RKO (cell line): Measurements from ENCODE around the gene SNAPC4.

Source experiments
- DNase-seq: peaks from one replicate; pipeline ENCODE4 v3.0.0-alpha.2; 2016; ENCODE audit warnings: low spot score

Gene SNAPC4, protein sequence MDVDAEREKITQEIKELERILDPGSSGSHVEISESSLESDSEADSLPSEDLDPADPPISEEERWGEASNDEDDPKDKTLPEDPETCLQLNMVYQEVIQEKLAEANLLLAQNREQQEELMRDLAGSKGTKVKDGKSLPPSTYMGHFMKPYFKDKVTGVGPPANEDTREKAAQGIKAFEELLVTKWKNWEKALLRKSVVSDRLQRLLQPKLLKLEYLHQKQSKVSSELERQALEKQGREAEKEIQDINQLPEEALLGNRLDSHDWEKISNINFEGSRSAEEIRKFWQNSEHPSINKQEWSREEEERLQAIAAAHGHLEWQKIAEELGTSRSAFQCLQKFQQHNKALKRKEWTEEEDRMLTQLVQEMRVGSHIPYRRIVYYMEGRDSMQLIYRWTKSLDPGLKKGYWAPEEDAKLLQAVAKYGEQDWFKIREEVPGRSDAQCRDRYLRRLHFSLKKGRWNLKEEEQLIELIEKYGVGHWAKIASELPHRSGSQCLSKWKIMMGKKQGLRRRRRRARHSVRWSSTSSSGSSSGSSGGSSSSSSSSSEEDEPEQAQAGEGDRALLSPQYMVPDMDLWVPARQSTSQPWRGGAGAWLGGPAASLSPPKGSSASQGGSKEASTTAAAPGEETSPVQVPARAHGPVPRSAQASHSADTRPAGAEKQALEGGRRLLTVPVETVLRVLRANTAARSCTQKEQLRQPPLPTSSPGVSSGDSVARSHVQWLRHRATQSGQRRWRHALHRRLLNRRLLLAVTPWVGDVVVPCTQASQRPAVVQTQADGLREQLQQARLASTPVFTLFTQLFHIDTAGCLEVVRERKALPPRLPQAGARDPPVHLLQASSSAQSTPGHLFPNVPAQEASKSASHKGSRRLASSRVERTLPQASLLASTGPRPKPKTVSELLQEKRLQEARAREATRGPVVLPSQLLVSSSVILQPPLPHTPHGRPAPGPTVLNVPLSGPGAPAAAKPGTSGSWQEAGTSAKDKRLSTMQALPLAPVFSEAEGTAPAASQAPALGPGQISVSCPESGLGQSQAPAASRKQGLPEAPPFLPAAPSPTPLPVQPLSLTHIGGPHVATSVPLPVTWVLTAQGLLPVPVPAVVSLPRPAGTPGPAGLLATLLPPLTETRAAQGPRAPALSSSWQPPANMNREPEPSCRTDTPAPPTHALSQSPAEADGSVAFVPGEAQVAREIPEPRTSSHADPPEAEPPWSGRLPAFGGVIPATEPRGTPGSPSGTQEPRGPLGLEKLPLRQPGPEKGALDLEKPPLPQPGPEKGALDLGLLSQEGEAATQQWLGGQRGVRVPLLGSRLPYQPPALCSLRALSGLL (N-terminal part only)

DNA sequence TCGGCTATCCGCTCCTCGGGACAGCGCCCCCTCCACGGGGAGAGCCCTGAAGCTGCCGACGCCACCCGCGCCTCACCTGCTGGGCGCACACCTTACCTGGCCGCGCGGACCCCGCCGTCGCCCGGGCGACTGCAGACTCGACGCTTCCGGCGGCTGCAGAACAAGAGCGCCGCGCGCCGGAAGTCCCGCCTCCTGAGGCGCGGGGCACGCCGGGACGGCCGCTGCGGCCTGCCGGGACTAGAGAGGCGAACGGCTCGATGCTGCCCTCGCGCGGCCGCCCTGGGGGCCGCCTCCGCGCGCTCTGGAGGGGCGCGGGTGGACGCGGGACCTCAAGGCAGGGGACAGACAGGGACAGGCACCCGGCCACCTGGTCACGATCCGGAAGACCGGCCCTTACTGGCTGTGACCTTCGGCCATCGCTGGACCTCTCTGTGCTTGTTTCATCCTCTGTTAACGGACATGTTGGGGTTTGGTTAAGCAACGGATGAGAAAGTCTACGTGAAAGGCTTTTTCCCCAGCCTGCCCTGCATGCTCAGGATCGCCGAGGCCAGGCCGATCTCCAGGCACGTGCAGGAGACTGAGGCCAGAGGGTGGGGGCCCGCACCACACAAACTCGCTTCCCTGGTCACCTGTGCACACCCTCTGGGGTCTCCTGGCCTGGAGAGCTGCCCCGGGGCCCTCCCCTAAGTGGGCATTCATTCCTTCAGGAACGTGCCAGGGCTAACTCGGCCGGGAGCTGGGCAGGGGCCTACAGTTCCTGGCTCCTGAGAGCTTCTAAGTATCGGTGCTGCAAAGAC is at the start of gene SNAPC4:
SNAPC4 (minus strand) TSS at position 133 of the 797 bp plus-strand sequence. CDS start 1,742 bp downstream, outside the sequence.
- peak; percentile 95 for DNase-seq

DNA sequence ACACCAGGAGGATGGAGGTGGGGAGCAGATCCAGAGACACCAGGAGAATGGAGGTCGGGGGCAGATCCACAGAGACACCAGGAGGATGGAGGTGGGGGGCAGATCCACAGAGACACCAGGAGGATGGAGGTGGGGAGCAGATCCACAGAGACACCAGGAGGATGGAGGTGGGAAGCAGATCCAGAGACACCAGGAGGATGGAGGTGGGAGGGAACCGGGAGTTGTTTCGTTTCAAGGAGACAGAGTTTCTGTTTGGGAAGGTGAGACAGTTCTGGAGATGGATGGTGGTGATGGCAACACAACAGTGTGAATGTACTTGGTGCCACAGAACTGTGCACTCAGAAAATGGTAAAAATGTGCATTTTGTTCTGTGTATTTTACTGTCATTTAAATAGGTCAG is 48.7 kb upstream of the SNAPC4 start:
- no peak for DNase-seq

DNA sequence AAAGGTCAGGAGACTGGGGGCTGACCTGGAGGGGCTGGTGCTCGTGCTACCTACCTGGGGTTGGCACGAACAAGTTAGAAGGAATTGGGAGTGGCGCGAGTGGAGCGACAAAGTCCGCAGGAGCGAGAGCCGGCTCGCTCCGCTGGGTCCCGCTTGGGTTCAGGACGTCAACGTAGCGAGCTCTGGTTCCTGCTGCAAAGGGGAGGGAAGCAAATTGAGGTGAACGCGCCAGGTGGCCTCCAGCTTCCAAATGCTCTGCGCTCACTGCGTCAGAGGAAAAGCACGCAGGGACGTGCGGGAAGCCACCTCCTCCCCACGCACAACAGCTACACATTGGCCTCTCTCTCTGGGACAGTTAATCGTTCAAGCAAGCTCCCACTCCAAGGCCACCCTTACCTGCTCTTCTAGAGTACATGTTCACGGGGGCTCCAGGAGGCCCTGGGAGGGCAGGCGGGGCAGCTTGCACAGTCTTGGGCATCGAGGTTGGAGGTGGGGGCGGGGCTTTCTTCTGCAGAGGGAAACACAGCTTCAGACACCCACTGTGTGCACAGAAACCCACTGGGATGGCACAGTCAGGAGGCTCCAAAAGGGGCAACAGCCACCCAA is 47.3 kb upstream of the SNAPC4 start:
- DNase-seq, result no peak

DNA sequence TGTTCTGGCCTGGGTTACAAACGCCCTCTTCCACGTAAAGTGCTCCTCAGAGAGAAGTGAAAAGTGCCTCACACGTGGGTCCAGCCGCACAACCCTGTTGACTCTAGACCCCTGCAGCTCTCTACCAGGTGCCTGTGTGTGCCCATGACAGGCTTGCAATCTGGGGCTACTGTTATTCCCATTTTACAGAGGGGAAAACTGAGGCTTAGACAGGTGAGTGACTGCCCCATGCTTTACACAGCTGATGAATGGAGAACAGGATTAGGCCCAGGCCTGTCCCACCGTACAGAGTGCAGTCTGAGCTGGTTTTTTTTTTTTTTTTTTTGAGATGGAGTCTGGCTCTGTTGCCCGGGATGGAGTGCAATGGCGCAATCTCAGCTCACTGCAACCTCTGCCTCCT is 45.8 kb upstream of the SNAPC4 start:
- DNase-seq, result no peak

DNA sequence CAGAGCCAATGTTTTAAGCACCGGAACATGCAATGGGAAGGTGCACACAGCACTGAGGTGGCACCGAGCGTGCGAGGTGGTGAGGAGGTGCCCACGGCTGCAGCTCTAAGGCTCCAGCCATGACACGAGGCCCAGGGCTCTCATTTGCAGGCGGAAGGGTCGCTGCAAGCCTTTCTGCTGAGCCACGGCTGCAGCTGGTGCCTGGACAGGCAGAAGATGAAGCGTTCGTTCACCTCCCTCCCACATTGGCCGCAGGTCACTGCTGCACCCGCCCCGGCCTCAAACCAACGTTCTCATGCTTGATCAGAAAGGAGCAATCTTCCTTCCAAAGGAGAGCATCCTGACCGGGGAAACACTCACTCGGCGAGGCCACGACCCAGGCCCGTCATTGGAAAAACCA is 44.1 kb upstream of the SNAPC4 start:
- no peak for DNase-seq

DNA sequence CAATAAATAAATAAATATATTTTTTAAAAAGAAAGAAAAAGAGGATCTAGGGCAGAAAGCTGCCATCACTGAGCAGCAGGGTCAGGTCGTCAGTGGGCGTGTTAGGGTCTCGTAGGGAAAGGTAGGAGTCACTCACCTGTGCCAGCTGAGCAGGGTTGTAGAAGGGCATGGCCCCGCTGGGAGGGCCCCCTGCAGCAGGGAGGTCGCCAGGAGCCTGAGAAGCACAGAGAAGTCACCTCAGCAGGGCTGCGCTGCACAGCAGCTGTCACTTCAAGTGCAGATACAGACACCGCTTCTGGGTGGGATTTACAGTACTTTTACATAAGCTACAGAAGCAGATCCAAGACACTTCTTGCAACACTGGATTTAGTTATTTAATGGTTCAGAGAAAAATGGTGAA is 43.7 kb upstream of the SNAPC4 start:
- DNase-seq, result no peak

DNA sequence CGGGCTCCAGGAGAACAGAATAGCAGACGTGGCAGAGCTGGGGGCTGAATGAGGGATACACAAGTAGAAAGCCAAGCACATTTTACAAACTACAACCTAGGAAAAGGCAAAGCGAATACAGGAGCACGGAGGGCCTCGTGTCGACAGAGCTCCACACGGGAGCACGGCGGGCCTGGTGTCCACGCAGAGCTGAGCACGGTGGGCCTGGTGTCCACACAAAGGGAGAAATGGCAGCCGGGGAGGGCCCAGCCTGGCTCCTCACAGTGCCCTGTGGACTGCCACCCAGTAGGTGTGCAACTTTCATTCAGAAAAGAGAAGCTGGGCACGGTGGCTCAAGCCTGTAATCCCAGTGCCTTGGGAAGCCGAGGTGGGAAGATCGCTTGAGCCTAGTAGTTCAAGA is 43.1 kb upstream of the SNAPC4 start:
- DNase-seq, result no peak

DNA sequence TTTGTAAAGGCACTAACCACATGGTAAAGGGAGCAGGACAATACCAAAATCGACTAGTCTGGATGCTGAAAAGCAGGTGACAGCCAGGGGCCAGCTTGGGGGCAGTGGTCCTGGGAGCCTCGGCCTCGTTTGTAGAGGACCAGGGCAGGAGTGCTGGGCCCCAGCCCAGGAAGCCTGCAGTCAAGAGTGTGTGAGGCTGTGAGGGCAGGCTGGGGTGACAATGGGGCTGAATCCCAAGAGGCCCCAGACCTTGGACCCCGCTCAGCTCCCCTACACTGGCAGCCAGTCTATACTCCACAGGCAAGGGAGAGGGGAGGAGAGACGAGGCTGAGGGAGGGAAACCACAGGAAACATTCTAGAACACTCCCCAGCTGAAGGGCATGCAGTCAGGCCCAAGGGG is 42.3 kb upstream of the SNAPC4 start:
- DNase-seq, result no peak

DNA sequence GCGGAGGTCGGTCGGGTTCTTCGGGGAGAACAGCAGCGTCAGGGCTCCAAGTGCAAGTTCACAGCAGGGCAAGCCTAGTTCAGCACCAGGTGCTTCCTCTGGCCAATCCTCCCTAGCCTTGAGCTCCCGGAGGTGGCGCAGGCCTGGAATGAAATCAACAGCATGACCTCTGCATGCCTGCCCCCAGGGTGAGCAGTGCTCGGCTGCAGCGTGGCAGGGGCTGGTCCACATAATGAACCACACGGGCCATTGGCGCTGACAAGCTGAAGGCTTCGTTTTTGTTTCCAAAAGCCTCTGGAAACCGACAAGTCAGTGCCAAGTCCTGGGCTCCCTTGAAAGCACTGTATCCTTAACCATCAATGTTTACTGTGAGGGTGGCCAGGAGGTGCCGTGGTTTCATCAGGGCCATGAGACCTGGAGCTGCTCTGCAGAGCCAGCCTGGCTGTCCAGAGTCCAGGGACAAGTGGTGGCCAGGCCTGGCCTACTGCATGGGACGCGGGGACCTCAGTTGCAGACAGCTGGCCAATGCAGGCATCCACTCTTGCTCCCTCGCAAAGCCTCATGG is 41.8 kb upstream of the SNAPC4 start:
- DNase-seq, result no peak

DNA sequence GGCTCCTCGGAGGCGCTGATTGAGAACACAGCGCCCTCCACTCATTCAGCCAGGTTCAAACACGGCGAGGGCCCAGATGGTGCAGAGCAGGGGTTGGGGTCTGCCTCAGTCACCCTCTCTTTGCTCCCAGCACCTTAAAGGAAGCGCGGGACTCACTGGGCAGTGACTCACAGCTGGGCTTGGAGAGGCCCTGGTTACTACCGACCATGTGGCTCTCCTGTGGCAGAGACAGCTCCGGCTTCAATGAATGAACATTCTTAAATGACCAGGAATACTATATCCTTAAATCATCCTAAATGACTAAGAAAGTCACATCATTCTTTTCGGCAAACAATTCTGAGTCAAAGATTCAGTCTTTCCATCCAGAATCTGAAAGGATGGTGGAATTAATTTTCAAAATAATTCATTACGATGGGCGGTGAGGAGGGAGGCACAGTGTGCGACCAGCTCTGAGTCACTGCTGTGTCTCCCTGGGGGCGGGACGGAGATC is 41.3 kb upstream of the SNAPC4 start:
- peak; percentile 61 for DNase-seq

DNA sequence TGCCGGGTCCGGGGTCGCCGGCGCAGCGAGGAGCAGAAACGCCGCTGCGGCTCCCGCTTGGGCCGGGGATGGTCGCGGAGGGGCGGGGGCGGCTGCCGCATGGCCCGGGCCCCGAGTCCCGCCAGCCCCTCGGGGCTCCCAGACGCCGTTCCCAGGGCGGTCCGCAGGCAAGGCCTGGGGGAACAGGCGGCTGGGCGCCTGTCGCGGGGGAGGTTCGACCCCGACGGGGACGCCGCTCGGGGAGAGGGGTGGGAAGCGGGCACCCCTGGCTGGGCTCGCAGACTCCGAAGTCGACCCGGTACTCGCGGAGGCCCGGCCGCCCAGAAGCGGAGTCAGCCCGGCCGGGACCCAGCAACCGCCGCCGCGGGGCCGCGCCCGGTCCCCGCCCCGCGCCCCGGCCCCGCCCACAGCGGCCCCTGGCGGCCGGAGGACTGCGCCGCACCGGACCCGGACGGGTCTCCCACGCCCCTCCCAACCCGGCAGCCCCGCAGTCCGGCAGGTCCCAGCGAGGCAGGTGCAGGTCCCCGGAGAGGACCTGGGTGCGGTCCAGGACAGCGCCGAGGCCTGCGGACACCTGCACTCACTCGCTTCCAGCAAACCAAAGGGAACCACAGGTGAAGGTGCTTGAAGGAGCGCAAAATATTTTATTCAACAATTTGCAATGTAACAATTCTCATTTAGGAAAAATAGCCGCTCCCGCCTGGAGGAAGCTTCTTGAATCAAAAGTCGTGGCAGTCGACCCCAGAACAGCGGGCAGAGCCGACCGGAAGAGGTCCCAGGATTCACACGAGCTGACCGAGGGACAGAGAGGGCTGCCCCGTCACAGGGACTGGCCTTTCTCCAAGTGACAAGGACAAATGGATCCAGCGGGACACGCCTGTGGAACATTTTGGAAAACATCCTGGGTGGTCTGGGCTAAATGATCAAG is 39.8 kb upstream of the SNAPC4 start, which contains the start of gene INPP5E:
INPP5E (minus strand) TSS at position 365 of the 928 bp plus-strand sequence. CDS start 426 bp downstream, outside the sequence.
- DNase-seq, result peak; percentile 79

DNA sequence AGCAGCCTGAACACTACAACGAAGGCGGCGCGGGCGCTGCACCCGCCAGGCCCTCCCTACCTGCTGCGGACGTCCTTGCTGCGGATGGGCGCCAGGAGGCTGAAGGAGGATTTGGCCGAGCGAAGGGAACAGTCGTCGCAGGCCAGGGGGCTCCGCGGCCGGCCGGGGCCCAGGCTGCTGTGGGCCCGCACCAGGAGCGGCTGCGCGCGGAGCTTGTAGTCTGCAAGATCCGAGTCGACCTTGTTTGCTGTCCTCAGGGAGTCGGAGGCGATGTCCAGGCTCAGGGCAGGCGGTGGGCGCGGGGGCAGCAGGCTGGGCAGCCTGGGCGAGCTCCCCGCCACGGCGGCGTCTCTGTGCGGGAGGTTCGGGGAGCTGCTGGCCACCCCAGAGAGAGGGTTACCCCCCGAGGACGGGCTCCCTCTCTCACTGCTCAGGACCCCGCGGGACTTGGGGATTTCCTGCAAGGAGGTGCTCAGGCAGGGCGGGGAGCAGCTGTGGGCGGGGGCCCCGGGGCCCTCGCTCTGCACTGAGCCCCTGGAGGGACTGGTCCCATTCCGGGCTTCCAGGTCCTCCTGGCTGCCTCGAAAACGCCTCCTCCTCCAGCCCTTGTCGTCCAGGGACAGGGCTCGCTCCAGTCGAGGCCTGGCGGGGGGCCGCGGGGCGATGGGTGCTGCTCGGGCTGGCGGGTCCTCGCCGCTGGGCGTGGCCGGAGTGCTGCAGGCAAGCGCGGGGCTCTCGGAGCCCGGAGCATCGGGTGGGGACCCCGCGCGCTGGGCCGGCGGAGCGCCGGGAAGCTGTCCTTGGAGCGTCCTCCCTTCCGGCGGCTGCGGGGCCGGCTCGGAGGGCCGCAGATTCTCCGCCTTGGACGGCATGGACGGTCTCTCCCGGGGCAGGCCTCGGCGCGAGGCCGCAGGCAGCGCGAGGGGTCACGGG is 38.8 kb upstream of the SNAPC4 start:
- DNase-seq, result peak; percentile 64

DNA sequence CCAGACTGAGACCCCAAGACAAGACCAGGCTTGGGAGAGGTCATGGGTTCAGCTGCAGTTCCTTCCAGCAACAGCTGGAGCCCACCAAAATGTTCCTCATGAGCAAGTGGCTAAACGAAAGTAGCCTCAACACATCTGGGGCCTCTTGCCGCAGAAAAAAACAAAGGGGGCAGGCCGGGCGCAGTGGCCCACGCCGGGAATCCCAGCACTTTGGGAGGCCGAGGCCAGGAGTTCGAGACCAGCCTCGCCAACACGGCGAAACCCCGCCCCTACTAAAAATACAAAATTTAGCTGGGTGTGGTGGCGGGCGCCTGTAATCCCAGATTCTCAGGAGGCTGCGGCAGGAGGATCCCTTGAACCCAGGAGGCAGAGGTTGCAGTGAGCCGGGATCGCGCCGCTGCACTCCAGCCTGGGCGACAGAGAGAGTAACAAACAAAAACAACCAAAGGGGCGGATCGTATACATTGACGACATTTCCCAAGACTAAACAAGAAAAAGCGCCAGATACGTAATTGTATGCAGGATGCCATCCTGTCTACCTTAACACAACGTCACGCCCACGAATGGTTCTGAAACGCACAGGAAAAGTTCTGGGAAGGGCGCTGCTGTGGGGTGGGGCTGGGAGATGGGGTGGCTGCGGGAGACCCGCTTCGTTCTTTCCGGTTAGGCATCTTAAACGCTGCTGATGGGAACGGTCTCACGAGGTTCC is 38.0 kb upstream of the SNAPC4 start:
- peak; percentile 75 for DNase-seq

DNA sequence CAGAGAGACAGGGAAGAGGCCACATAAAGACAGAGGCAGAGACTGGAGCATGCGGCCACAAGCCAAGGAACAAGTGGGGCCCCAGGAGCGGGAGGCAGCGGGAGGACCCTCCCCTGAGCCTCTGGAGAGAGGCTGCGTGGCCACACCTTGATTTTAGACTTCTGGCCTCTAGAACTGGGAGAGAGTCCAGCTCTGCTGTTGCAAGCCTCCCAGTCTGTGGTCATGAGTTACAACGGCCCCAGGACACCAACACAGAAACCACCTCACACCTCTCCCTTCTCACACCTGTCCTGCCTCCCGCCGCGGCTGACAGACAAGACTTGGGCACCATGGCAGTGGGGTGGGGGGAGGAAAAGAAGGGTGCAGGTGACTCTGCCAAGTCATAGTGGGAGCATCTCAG is 37.5 kb upstream of the SNAPC4 start:
- DNase-seq, result no peak

DNA sequence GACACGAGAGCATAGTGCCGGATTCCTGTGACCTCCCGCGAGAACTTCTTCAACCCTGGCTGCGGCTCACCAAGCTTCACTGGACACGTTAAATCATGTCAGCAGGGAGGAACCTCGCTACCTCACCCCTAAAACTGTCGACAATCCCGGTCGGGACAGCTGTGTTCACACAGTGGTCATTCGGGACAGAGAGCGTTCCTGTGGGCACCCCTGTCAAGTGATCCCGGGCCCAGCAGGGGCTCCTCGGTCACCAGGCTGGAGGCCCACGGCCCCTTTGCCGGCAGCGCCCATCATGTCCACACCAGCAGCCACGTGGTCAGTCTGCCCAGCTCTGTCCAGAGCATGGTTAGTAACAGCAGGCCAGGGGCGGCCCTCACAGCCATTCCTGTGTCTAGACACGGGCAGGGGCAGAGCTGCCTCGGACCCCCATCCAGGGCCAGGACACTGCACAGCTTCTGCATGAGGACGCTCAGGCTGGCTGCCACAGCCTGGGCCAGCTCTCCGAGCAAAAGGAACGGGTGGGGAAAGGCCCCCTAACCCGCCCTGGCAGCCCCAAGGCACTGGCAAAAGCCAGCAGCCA is 36.2 kb upstream of the SNAPC4 start:
- DNase-seq, result no peak

DNA sequence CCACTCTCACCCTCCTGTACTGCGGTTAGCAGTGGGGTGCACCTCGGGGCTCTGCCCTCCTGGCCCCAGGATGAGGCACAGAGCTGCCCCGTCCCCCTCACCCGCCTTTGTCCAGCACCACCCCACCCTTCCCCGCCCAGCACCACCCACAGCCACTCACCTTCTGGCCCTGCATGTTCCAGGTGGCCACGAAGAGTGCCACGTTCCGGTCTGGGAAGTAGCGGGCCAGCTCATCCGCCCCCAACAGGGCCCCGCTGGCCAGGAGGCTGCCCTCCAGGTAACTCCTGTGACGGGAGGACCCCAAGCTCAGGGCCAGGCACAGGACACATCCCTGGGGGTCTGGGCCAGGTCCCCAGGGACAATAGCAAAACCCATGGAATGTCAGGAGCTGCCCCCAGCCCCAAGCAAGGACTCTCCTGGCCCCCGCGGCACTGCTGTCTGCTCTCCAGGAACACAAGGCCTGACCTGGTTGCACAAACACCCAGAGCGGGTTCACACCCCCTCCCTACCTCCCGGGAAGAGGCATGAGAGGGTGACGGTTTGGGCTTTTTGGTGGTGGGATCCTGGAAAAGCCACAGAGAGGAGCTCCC is 34.7 kb upstream of the SNAPC4 start:
- no peak for DNase-seq
